ENCODE results near the gene CTIF. TPM values are rescaled to one million over a fixed set of nuclear protein-coding genes. Genes with fewer than 3 reads are reported as not detected.

CTIF gene
- total RNA-seq, 1 donor from 2014 or later = 72.4 TPM

DNA sequence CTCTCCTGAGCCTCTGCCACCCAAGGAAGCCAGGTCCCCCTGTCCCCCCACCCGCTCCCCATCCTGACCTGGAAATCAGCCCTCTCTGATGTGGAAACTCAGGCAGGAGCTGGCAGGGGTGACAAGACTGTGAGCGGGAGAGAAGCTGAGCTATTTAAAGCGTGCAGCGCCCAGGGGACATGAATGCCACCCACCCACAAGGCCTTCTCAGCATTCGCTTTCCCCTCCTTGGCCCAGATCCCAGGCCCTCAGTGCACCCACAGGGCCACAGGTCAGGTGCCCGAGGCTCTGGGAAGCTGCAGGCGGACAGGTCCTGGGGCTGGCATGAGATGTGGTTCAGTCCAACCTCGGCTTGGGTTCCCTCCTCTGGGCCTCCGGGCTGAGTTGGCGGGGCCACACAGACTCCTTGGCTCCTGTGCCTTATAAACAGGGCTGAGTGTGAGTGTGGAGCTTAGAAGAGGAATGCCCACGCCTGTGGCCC is 243.6 kb downstream of the CTIF start:
- DNase-seq = peak; percentile 77
- TF ChIP-seq, protein P1, sequence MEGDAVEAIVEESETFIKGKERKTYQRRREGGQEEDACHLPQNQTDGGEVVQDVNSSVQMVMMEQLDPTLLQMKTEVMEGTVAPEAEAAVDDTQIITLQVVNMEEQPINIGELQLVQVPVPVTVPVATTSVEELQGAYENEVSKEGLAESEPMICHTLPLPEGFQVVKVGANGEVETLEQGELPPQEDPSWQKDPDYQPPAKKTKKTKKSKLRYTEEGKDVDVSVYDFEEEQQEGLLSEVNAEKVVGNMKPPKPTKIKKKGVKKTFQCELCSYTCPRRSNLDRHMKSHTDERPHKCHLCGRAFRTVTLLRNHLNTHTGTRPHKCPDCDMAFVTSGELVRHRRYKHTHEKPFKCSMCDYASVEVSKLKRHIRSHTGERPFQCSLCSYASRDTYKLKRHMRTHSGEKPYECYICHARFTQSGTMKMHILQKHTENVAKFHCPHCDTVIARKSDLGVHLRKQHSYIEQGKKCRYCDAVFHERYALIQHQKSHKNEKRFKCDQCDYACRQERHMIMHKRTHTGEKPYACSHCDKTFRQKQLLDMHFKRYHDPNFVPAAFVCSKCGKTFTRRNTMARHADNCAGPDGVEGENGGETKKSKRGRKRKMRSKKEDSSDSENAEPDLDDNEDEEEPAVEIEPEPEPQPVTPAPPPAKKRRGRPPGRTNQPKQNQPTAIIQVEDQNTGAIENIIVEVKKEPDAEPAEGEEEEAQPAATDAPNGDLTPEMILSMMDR (IDR thresholded peaks at IDR 0.05) = no peak
- intact Hi-C loops (cut with DNase I) = no loop called here
- peak overlapping the region; percentile 90 for H3K27ac ChIP-seq
- H3K9me3 ChIP-seq = no peaks in the 10 kb centered on the region
- no peaks in the 10 kb centered on the region for H3K36me3 ChIP-seq
- H3K27me3 ChIP-seq = no peaks in the 10 kb centered on the region
- H3K4me1 ChIP-seq = peaks cover 77% of the 10 kb centered on the region
- ATAC-seq = peak; percentile 14
- no peak overlapping the region for H3K4me3 ChIP-seq

DNA sequence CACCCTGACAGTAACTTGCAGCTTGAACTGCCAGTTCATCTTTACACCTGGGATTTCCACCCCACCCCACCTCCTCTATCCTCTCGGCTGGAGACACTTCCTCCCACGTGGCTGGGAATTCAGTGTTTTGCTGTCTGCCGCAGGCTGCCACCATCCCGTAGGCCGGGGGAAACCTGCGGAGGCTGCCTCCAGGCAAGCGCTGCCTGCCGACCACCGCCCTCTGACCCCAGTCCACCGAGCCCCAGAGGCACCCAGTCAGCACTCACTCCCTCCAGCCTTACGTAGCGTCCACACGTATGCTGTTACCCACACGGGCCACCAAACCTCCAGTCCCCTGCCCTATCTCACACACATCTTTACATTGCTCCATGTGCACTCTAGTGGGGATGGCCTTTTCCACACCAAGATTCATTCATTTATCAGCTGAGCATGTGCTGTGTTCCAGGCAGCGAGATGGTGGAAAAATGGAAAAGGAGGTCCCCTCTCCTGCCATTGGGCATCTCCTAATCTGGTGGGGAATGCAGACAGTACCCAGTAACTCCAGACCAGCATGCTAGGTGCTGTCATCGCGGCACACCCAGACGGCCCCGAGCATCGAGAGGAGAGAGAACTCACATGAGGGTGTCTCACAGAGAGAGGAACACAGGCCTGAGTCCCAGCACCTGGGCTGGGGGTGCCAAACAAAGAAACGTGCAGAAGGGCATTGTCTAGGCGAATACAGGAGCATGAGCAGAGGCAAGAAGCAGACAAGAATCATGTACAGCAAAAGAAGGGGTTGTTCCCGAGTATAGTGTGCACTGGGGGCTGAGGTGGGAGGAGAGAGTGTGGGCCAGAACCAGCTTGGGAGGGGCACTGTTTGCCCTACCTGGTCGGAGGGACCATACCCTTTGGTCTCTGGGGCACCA is 245.0 kb downstream of the CTIF start:
- DNase-seq (no peak), ATAC-seq (no peak)
- Histone ChIP-seq H3K36me3 (no peaks in the 10 kb centered on the region), H3K9me3 (no peaks in the 10 kb centered on the region), H3K27me3 (no peaks in the 10 kb centered on the region), H3K27ac (no peak overlapping the region), H3K4me3 (no peak overlapping the region), H3K4me1 (peaks cover 65% of the 10 kb centered on the region)
- intact Hi-C loops (cut with DNase I) = no loop called here
- TF ChIP-seq, protein P1 (IDR thresholded peaks at IDR 0.05) = no peak

DNA sequence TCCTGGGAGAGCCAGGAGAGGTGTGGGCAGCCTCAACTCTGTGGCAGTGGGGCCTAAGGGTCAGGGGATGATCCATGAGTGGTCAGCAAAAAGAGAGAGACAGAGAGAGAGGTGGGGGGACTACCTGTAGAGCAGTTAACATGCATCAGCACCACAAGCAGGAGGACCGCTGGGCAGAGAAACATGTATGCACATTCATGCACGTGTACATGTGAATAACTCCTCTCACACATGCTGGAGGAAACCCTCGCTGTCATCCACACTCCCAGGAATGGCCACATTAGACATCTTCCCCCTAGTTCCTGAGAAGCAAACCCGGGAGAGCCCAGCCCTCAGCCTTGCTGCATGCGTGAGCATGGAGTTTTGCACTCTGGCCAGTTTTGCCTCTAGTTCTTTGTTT is 245.8 kb downstream of the CTIF start:
- intact Hi-C loops (cut with DNase I) = no loop called here
- H3K36me3 ChIP-seq = no peaks in the 10 kb centered on the region
- H3K27ac ChIP-seq = no peak overlapping the region
- H3K4me1 ChIP-seq = peaks cover 58% of the 10 kb centered on the region
- ATAC-seq = no peak
- H3K4me3 ChIP-seq = no peak overlapping the region
- TF ChIP-seq, protein P1 (IDR thresholded peaks at IDR 0.05) = no peak
- no peaks in the 10 kb centered on the region for H3K27me3 ChIP-seq
- no peak for DNase-seq
- no peaks in the 10 kb centered on the region for H3K9me3 ChIP-seq

DNA sequence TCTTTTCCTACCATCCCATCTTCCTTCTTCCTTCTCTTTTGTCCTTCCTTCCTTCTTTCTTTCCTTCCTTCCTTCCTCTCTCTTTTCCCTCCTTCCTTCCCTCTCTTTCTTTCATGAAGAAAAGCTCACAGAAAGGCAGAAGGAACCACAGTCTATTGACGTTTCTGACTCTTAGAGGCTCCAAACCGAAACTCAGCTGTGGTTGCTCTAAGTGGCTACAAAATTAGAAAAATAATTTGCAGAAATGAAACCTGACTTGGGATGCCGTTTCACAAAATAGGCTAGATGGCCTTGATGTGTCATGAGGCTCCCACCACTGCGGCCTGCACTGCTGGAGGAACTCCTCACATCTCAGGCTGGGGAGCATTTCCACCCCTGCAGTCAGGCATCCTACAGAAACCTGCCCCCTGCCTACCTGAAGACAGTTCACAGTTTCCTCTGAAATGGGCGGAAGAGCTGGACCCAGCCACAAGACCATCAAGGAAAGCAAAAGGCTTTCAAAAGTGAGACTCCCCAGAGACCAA is 246.3 kb downstream of the CTIF start:
- Histone ChIP-seq H3K4me1 (peaks cover 58% of the 10 kb centered on the region), H3K36me3 (no peaks in the 10 kb centered on the region), H3K9me3 (no peaks in the 10 kb centered on the region), H3K27me3 (no peaks in the 10 kb centered on the region), H3K4me3 (no peak overlapping the region), H3K27ac (no peak overlapping the region)
- intact Hi-C loops (cut with DNase I) = no loop called here
- peak; percentile 13 for ATAC-seq
- TF ChIP-seq, protein P1 (IDR thresholded peaks at IDR 0.05) = no peak
- peak; percentile 79 for DNase-seq

DNA sequence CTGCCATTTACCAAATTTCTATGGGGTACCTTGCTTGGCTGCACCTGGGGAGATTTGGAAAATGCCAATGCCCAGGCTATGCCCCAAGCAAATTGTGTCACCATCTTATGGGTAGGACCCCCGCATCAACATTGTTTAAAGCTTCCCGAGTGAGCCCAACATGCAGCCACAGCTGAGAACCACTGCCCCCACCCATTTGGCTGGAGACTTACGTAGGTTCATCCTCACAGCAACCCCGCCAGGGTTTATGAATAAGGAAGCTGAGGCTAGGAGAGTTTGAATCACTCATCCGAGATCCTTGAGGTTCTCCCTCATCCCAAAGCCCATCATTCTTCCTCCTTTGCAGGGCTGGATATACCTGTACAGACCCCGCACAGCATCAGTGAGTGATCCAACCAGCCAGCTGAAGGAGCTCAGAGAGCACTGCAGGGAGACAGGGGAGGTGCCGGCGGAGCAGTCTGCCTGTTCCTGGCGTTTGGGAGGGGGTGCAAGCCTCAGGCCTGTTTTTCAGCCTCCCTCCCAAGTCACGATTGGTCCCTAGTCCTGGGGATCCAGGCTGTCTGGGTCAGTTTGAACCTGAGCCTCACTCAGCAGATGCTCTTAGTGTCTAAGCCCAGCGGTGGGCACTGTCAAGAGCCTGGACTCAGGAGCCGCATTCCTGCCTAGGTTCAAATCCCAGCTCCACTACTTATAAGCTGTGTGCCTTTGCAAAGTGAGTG is 247.1 kb downstream of the CTIF start:
- Histone ChIP-seq H3K27ac (no peak overlapping the region), H3K4me3 (no peak overlapping the region), H3K4me1 (peaks cover 58% of the 10 kb centered on the region), H3K36me3 (no peaks in the 10 kb centered on the region), H3K9me3 (no peaks in the 10 kb centered on the region), H3K27me3 (no peaks in the 10 kb centered on the region)
- peak; percentile 41 for DNase-seq
- TF ChIP-seq, protein P1 (IDR thresholded peaks at IDR 0.05) = no peak
- no peak for ATAC-seq
- intact Hi-C loops (cut with DNase I) = no loop called here

Measured in upper lobe of right lung (tissue), 1 donor.